Mesodermal cell (in vitro differentiated cells): ENCODE measurements around the gene PTPRG.

Experiments used
- H3K27ac ChIP-seq: 2 replicates; pipeline ENCODE4 v1.7.0; 2013; ENCODE audit warnings: mild to moderate bottlenecking, low read depth, low read length, moderate library complexity; ENCODE audit not compliant: severe bottlenecking
- H3K36me3 ChIP-seq: 2 replicates; pipeline ENCODE4 v1.7.1; 2013; ENCODE audit warnings: mild to moderate bottlenecking, low read length, moderate library complexity; ENCODE audit not compliant: control insufficient read depth, insufficient read depth
- H3K4me1 ChIP-seq: one replicate; pipeline ENCODE4 v1.7.1; 2013; ENCODE audit warnings: mild to moderate bottlenecking, low read length; ENCODE audit not compliant: insufficient read depth, control insufficient read depth, poor library complexity, severe bottlenecking
- H3K4me3 ChIP-seq: 2 replicates; pipeline ENCODE4 v1.7.0; 2013; ENCODE audit warnings: low read length, control low read depth, mild to moderate bottlenecking; ENCODE audit not compliant: insufficient read depth, poor library complexity, severe bottlenecking; ENCODE audit errors: extremely low read depth
- H3K9me3 ChIP-seq: 2 replicates; pipeline ENCODE4 v1.7.1; 2013; ENCODE audit warnings: mild to moderate bottlenecking, low read length, moderate library complexity; ENCODE audit not compliant: control insufficient read depth
- WGBS, 2 experiments: methylation state at CpG; one replicate each; pipeline ENCODE4 v1.1.5; 2013; ENCODE audit warnings: missing lambda C conversion rate in 2 of 2; ENCODE audit not compliant: insufficient coverage in 2 of 2; 5-methylcytosine and 5-hydroxymethylcytosine counted together

The PTPRG gene

DNA sequence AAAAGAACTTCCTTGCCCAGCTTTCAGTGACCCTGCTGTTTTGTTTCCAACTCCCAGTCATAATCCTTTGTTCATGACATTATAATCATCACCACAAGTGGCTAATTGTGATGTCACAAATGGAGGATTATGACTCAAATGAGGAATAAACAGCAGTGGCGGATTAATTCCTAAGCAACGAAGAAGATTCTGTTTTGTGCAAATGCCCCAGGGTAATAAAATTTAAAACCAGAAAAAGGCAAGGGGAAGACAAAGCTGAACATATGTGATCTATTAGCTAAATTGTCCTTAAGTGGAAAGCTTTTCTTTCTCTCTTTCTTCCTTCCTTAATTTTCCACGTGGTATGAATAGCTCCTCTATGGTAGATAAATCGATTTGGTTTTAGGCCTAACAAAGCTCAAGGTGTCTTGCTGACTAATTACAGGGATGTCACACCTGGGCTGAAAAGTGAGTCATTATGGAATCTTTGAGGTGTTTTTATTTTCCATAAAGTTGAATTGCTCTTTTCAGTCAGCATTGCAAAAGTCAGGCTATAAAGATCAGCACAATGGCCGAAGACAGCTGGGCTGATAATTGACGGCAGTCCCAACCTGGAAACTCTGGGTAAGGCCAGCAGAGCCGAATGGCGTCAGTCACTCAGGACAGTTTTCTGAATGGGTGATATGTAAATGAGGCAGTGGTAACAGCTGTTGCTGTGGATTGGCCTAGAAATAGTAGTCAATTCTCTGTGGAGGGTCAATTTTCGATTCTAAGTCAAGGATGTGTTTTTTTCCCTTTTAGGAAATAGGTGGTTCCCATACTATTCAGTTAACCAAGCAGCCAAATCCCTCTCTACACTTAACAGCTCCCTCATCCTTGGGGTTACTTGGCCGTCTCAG lies 121.5 kb downstream of the PTPRG start:
- Histone ChIP-seq H3K36me3 (no peaks in the 10 kb centered on the region), H3K4me3 (no peak overlapping the region), H3K27ac (no peak overlapping the region), H3K4me1 (peaks cover 17% of the 10 kb centered on the region), H3K9me3 (no peaks in the 10 kb centered on the region)
- 80 to 87% methylated on average over 6 to 7 of the region's 10 CpGs for WGBS, 2 experiments

DNA sequence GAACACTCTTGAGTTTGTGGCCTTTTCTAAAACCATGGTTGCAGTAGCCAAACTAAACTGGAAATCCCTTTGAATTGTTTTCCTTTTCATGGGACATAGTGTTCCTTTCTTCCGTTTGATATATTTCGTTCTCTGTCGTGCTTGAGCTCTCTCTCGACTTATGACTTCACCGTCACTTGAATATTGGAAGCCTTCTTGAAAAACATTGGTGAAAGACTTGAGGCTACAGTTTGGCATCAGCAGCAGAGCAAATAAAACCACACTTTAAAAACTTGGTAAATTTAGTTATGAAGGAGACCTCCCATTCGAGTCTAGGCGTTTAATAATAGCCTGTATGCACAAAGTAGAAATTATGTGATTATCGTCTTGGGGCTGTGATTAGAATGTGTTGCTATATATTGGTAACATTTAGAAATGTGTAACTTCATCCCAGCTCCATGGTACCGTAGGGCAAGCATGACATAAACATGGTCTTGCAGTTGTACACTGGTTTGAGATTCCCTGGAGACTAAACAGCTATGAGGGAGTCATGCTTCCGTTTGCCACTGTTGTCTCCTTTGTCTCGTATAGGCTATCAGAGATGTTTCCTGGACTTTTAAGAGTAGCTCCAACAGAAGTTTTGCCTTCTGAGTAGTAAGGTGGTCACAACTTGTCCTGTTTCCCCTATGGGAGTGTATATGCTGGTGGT lies 122.3 kb downstream of the PTPRG start:
- Histone ChIP-seq H3K4me3 (no peak overlapping the region), H3K4me1 (peaks cover 18% of the 10 kb centered on the region), H3K36me3 (no peaks in the 10 kb centered on the region), H3K27ac (no peak overlapping the region), H3K9me3 (no peaks in the 10 kb centered on the region)
- 95% methylated on average over 11 of the region's 11 CpGs for WGBS, 2 experiments

DNA sequence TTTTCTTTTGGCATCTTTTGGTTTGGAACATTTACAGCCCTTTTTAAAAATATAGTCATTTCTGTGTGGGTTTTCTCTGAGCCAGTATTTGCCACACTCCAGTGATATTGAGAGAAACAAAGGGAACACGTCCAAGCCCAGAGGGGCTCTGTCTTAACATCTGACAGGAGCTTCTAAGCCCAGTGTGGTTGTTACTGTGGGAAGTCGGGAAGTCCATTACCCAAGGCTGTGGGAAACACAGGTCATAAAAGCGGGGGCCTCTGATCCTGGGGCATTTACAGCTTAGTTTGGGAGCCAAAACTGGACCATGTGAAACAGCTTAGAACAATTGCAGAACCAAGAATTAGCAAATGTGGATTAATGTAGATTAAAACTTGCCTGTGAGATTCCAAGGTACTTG lies 123.0 kb downstream of the PTPRG start:
- WGBS, 2 experiments = 73 to 77% methylated on average over 3 of the region's 3 CpGs
- no peak overlapping the region for H3K27ac ChIP-seq
- no peak overlapping the region for H3K4me3 ChIP-seq
- no peaks in the 10 kb centered on the region for H3K9me3 ChIP-seq
- peaks cover 18% of the 10 kb centered on the region for H3K4me1 ChIP-seq
- H3K36me3 ChIP-seq = no peaks in the 10 kb centered on the region

DNA sequence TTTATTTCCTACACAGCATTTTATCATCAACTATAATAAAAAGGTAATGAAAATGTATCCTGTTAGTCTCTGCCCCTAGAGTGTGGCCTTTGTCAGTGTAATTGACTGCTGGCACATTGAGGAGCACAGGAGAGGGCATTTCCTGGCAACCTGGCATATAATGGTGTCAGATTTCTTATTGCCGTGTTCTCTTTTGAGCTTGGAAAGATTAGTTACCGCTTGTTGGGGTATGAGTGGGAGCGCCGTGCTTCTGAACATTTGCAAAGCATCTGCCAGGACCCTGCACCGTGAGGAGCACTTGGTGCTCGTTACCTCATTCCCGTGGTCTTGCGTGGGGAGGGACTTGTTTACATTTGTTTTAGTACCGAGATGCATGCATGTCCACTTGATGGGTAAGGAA lies 124.4 kb downstream of the PTPRG start:
- peaks cover 18% of the 10 kb centered on the region for H3K4me1 ChIP-seq
- H3K36me3 ChIP-seq = no peaks in the 10 kb centered on the region
- no peak overlapping the region for H3K4me3 ChIP-seq
- WGBS, 2 experiments = 87 to 92% methylated on average over 5 to 6 of the region's 9 CpGs
- no peak overlapping the region for H3K27ac ChIP-seq
- H3K9me3 ChIP-seq = no peaks in the 10 kb centered on the region

DNA sequence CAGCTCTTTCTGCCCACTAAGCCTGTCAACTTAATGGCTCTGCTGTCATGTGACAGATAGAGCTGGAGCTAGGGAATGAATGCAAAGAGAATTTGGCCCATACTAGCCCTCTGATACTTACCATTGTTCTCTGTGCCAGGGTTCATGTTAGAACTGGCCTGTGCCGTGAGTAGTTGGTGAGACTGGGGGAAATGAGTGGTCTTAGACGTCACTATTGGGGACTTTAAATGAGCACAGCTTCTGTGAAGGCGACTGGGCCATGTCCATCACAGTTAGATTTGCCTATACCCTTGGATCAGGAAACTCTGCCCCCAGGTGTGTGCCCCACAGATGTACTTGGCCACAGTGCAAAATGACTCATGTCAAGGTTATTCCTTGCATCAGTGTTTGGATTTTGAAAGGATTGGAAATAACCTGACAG lies 124.9 kb downstream of the PTPRG start:
- peaks cover 18% of the 10 kb centered on the region for H3K4me1 ChIP-seq
- H3K27ac ChIP-seq = no peak overlapping the region
- H3K4me3 ChIP-seq = no peak overlapping the region
- no peaks in the 10 kb centered on the region for H3K36me3 ChIP-seq
- H3K9me3 ChIP-seq = no peaks in the 10 kb centered on the region
- 89 to 92% methylated on average over 1 to 3 of the region's 3 CpGs for WGBS, 2 experiments

DNA sequence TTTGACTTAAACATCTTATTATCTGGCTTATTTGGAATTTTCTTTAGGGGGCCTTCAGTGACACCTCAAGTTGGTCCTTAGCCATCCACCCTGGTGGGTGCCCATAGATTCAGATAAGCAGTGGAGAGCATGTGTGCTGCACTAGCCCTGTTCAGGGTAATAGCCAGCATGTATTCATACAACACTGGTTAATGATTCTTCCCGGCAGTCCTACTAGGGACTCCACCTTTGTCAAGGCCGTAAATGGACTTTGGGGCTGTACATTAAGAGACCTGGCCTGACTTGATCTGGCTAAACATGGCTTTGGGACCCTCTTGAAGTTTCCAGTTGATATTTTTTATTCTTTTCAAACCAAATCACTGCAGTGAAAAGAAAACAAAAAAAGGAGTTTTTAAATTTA lies 125.8 kb downstream of the PTPRG start:
- Histone ChIP-seq H3K9me3 (no peaks in the 10 kb centered on the region), H3K27ac (no peak overlapping the region), H3K36me3 (no peaks in the 10 kb centered on the region), H3K4me1 (peaks cover 18% of the 10 kb centered on the region), H3K4me3 (no peak overlapping the region)
- WGBS, 2 experiments = 63 to 78% methylated on average over 2 of the region's 2 CpGs

DNA sequence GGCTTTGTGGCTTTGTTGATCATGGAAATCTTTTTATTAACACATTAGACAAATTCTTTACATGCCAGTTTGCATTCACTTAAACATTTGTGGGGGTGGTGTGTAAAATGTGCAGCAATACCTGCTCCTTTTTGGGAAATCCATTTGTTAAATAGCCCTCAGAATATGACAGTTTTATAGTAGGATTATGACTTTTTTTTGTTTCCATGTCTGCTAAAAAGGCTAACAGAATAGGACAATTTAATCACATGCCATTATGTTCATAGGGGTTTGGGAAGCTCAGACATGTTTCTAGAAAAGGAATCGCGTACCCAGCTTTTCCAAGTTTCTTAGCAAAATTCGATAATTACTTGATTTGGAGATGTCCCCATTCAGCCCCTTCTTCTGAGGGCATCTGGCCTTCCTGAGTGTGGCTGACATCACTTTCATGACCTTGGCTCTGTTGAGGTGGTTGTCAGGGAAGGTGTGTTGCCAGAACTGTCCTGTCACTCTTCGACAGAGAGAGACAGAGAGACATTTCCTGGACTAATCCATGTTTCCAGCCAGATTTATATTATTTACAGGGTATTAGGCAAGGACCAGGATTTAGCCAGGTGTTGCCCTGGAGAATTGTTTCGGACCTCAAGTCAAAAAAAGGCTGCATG lies 126.4 kb downstream of the PTPRG start:
- WGBS, 2 experiments = 45 to 56% methylated on average over 3 to 4 of the region's 5 CpGs
- H3K36me3 ChIP-seq = no peaks in the 10 kb centered on the region
- H3K27ac ChIP-seq = no peak overlapping the region
- H3K9me3 ChIP-seq = no peaks in the 10 kb centered on the region
- peaks cover 18% of the 10 kb centered on the region for H3K4me1 ChIP-seq
- no peak overlapping the region for H3K4me3 ChIP-seq

DNA sequence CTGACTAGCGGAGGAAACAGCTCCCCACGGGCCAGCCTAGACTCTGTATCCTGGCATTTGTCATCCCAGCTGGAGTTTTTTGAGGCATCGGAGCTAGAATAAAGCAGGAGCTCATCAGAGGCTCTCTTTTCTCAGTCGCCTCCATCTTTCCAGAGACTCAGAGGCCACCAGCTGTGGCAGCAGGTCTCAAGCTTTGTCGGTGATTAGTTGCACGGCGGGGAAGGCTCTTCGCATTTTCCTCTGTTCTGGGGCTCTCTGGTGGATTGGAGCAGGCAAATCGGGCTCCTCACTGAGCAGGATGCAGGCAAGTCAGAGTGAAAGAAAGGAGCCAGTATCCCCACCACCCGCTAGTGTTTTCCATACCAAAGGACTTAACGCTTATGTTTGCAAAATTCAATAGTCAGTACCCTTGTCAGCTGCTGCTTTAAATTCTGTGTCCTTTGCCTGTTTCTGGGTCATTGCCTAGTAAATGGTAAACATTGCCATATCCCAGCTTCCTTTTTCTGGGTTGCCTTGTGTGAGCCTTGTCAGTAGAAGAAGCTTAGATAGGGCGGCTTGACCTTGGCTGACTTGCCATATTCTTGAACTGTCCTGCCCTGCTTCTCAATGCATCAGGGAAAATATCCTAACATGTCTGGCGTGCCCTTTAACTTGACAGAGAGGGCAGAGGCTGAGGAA lies 127.1 kb downstream of the PTPRG start:
- no peaks in the 10 kb centered on the region for H3K36me3 ChIP-seq
- peaks cover 16% of the 10 kb centered on the region for H3K4me1 ChIP-seq
- 8 to 11% methylated on average over 10 to 12 of the region's 13 CpGs for WGBS, 2 experiments
- no peaks in the 10 kb centered on the region for H3K9me3 ChIP-seq
- no peak overlapping the region for H3K27ac ChIP-seq
- H3K4me3 ChIP-seq = no peak overlapping the region

DNA sequence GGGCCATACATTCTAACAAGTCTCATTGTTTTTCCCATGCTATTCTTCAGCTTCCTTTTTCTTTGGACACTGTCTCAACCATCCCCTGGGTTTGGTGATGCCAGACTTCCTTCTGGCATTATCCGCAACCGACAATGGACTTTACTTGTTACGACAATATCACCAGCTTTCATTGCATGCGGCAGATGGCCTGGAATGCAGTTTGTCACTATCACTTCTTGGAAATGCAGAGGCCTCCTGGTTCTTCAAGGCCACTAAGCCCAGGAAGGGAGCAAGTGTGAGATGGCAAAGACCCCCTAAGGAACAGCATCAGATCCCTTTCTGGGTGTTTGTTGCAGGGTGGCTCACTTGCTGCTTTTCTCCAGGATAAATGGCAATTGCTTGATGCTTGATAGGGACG lies 128.6 kb downstream of the PTPRG start:
- Histone ChIP-seq H3K4me1 (peaks cover 16% of the 10 kb centered on the region), H3K36me3 (no peaks in the 10 kb centered on the region), H3K9me3 (no peaks in the 10 kb centered on the region), H3K4me3 (no peak overlapping the region), H3K27ac (no peak overlapping the region)
- WGBS, 2 experiments = 61 to 76% methylated on average over 3 of the region's 5 CpGs

DNA sequence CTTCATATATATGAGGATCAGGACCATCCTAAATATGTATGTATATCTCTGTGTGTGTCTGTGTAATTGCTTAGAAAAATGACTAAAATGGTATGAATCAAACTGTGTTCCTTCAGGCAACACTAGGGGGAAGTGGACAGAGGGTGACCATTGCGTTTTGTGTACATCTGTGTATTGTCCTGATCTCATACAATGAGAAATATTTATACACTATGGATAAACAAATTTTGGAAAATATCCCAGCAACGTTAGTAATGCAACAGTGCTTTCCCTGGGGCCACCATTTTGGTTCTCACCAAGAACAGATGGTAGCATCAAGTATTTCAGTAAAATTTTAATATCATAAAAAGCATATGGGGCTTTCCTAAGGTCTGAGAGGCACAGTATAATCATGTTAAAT lies 130.1 kb downstream of the PTPRG start:
- Histone ChIP-seq H3K36me3 (no peaks in the 10 kb centered on the region), H3K4me3 (no peak overlapping the region), H3K4me1 (peaks cover 10% of the 10 kb centered on the region), H3K9me3 (no peaks in the 10 kb centered on the region), H3K27ac (no peak overlapping the region)
- WGBS, 2 experiments = no CpG with 5 or more reads among the region's 2 CpGs
